ENCODE results near the gene SRPK1. TPM values are rescaled to one million over a fixed set of nuclear protein-coding genes. Genes with fewer than 3 reads are reported as not detected.

The SRPK1 gene
- 100 to 1,000 TPM in 1 of 4 donors, 10 to 100 TPM in 3; 38.2 to 104 (median 56.7) TPM for total RNA-seq

DNA sequence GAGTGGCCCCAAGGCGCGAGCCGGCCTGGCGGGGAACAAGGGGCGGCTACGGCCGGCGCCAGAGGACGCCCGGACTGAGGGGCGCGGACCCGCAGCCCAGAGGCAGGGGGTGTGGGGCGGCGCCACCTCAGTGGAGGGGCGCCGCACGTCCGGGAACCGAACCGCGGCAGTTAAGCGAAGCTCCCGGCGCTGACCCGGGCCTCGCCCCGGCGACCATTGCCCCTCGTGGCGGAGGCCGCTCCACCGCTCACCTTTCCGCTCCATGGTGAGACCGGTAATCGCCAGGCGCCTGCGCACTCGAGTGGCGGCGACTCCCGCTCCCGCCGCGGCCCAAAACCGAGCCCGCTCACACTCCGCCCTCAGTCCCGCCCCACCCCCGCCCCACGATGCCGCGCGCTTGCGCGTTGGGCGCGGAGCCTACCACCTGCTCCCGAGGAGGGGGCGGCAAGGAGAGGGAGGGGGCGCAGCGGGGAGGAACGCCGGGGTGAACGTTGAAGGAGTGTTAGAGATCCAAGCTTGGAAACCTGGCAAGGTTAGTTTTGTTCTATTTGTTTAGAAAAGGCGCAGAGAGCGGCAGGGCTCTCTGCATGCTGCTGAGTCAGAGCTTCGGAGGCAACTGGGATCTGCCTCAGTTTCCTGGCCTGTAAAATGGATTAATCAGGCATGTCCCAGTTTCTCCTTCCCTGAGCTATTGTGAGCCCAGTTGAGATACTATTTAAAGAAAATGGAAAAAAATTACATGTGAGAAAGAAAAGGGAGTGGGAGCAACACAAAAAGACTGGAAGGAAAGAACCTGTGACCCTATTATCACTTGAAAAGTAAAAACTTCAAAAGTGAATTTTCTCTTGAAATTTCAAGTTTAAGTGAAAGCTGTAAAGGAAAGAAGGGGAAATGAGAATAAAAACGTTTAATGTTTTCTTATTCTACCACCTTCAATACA lies at the start of gene SRPK1:
Gene SRPK1 (minus strand): TSS at position 306 of the 940 bp plus-strand sequence. CDS start 42 bp downstream, at position 264.
- peak; percentile 83 to 88 for TF ChIP-seq POLR2A (IDR thresholded peaks at IDR 0.05)
- TF ChIP-seq, protein P1, sequence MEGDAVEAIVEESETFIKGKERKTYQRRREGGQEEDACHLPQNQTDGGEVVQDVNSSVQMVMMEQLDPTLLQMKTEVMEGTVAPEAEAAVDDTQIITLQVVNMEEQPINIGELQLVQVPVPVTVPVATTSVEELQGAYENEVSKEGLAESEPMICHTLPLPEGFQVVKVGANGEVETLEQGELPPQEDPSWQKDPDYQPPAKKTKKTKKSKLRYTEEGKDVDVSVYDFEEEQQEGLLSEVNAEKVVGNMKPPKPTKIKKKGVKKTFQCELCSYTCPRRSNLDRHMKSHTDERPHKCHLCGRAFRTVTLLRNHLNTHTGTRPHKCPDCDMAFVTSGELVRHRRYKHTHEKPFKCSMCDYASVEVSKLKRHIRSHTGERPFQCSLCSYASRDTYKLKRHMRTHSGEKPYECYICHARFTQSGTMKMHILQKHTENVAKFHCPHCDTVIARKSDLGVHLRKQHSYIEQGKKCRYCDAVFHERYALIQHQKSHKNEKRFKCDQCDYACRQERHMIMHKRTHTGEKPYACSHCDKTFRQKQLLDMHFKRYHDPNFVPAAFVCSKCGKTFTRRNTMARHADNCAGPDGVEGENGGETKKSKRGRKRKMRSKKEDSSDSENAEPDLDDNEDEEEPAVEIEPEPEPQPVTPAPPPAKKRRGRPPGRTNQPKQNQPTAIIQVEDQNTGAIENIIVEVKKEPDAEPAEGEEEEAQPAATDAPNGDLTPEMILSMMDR (IDR thresholded peaks at IDR 0.05 in 4 of 5, conservative IDR thresholded peaks at IDR 0.05 in 1 of 5): no peak
- peak; percentile 84 to 88 for DNase-seq
- Histone ChIP-seq H3K36me3 (no peaks in the 10 kb centered on the region), H3K27me3 (no peaks in the 10 kb centered on the region), H3K9me3 (no peaks in the 10 kb centered on the region), H3K4me1 (peaks cover 21 to 22% of the 10 kb centered on the region in 2 donors), H3K27ac (peak within 1 kb of the TSS; percentile 79 to 90 (median 80)), H3K4me3 (peak within 1 kb of the TSS; percentile 62 to 85 (median 70))
- intact Hi-C loops (cut with DNase I; ENCODE audit: low total_unique reads) (loop anchor here (5.0 to 10.0 kb wide), 2 partner anchors 106 to 174 kb away; partner anchors contain the start of gene MAPK14), in situ Hi-C loops (cut with MboI; ENCODE audit: low sequenced_read_pairs in 4 of 4) (no loop called here)
- peak; percentile 83 to 84 for ATAC-seq

DNA sequence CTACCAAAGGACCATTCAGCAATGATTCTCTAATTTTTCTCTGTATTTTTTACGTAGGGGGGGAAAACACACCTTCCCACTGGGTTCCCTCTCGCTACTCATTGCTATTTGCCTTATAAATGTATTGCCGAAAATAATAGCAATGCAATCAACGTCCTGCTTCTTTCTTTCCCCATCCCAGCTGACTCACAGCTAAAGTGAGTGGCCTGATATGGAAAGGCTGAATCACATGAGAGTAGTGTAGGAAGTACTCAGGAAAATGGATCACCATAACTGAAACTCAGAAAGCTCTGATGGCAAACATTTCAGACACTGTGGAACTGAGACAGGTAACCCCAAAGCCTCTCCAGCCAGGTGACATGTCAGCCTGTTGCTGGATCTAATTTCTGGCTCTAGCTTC lies 49.3 kb upstream of the SRPK1 start:
- no peak overlapping the region for H3K4me3 ChIP-seq
- H3K4me1 ChIP-seq: no peaks in the 10 kb centered on the region
- H3K27me3 ChIP-seq: no peaks in the 10 kb centered on the region
- H3K9me3 ChIP-seq: no peaks in the 10 kb centered on the region
- TF ChIP-seq, protein P1 (IDR thresholded peaks at IDR 0.05 in 4 of 5, conservative IDR thresholded peaks at IDR 0.05 in 1 of 5): no peak
- no peak for TF ChIP-seq POLR2A (IDR thresholded peaks at IDR 0.05)
- intact Hi-C loops (cut with DNase I; ENCODE audit: low total_unique reads) (no loop called here), in situ Hi-C loops (cut with MboI; ENCODE audit: low sequenced_read_pairs in 4 of 4) (no loop called here)
- H3K27ac ChIP-seq: no peak overlapping the region
- no peaks in the 10 kb centered on the region for H3K36me3 ChIP-seq
- DNase-seq (no peak), ATAC-seq (no peak)

DNA sequence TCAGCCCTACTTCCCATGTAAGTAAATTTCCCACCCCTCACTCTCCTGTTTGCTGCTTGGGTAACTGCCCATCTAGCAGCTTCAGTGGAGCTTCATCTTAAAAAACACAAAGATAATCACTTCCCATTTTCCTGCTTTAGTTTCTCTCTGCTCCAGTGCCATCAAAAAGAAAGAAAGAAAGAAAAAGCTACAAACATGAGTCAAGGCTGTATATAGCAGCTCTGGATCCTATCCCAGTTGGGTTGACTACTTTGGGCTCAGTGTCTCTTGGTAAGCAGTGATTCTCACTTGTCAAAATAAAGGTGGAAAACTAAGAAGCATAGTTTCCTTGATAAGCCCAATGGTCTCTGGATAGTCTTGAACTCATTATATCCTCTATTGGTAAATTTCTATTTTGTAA lies 48.7 kb upstream of the SRPK1 start:
- intact Hi-C loops (cut with DNase I; ENCODE audit: low total_unique reads) (no loop called here), in situ Hi-C loops (cut with MboI; ENCODE audit: low sequenced_read_pairs in 4 of 4) (no loop called here)
- H3K4me3 ChIP-seq: no peak overlapping the region
- H3K4me1 ChIP-seq: no peaks in the 10 kb centered on the region
- H3K27me3 ChIP-seq: no peaks in the 10 kb centered on the region
- no peaks in the 10 kb centered on the region for H3K36me3 ChIP-seq
- TF ChIP-seq, protein P1 (IDR thresholded peaks at IDR 0.05 in 4 of 5, conservative IDR thresholded peaks at IDR 0.05 in 1 of 5): no peak
- TF ChIP-seq POLR2A (IDR thresholded peaks at IDR 0.05): no peak
- DNase-seq (no peak), ATAC-seq (no peak)
- H3K27ac ChIP-seq: no peak overlapping the region
- no peaks in the 10 kb centered on the region for H3K9me3 ChIP-seq

DNA sequence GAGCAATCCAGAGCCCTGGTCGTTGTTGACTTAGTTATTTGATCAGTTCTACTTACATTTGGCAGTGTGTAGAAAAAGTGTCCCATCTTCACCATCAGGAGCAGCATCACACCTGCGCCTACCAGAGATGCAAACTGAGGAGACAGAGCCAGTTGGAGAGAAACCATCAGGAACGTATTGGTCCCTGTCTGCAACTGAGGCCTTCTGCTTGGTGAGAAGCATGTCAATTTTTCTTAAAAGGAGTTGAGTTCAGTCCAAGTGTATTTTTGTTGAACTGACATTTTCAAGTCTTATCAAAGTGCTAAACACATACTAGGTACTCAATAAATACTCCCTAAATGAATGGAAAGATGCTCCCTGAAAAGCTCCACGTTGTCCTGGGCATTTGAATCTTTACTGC lies 47.9 kb upstream of the SRPK1 start:
- no peak for DNase-seq
- no peaks in the 10 kb centered on the region for H3K4me1 ChIP-seq
- H3K4me3 ChIP-seq: no peak overlapping the region
- intact Hi-C loops (cut with DNase I; ENCODE audit: low total_unique reads) (no loop called here), in situ Hi-C loops (cut with MboI; ENCODE audit: low sequenced_read_pairs in 4 of 4) (no loop called here)
- no peak for ATAC-seq
- no peaks in the 10 kb centered on the region for H3K36me3 ChIP-seq
- no peaks in the 10 kb centered on the region for H3K9me3 ChIP-seq
- no peaks in the 10 kb centered on the region for H3K27me3 ChIP-seq
- TF ChIP-seq, protein P1 (IDR thresholded peaks at IDR 0.05 in 4 of 5, conservative IDR thresholded peaks at IDR 0.05 in 1 of 5): no peak
- TF ChIP-seq POLR2A (IDR thresholded peaks at IDR 0.05): no peak
- no peak overlapping the region for H3K27ac ChIP-seq

Data from gastrocnemius medialis (tissue), 4 donors.